ENCODE results near the gene ATP10A. TPM values are rescaled to one million over a fixed set of nuclear protein-coding genes. Genes with fewer than 3 reads are reported as not detected.

The ATP10A gene
- polyA plus RNA-seq, 1 donor from 2014 or later: not detected

GRCh38 chr15:25775317-25775912 is 87.7 kb downstream of the ATP10A start:
- Histone ChIP-seq H3K36me3 (ENCODE audit: insufficient read depth, low read length) (no peaks in the 10 kb centered on the region), H3K9me3 (ENCODE audit: low read length) (no peaks in the 10 kb centered on the region), H3F3A (ENCODE audit: insufficient read depth, low read length, poor library complexity, severe bottlenecking) (no peaks in the 10 kb centered on the region), H3K27ac (ENCODE audit: low read length) (no peak overlapping the region), H3K4me2 (ENCODE audit: low read length) (no peak overlapping the region), H3K9me2 (ENCODE audit: insufficient read depth, low read length) (no peaks in the 10 kb centered on the region), H2AFZ (ENCODE audit: low read depth, low read length) (no peak overlapping the region), H3K27me3 (ENCODE audit: insufficient read depth, low read depth, low read length) (no peaks in the 10 kb centered on the region), H3K4me3 (ENCODE audit: low read length) (no peak overlapping the region), H3K79me2 (replicated peaks; ENCODE audit: insufficient read depth, low read length) (no peaks in the 10 kb centered on the region), H4K20me1 (ENCODE audit: insufficient read depth) (no peaks in the 10 kb centered on the region), H3K9ac (ENCODE audit: low read length) (no peak overlapping the region)
- TF ChIP-seq REST (IDR thresholded peaks at IDR 0.05; ENCODE audit: borderline replicate concordance) (no peak), EZH2 (IDR thresholded peaks at IDR 0.05; ENCODE audit: borderline replicate concordance, insufficient read depth, low read length, poor library complexity, severe bottlenecking) (no peak), SMC3 (conservative IDR thresholded peaks at IDR 0.05; ENCODE audit: poor library complexity) (no peak), TAF1 (IDR thresholded peaks at IDR 0.05; ENCODE audit: low read depth) (no peak), RAD21 (conservative IDR thresholded peaks at IDR 0.05) (no peak), MXI1 (conservative IDR thresholded peaks at IDR 0.05; ENCODE audit: poor library complexity, severe bottlenecking) (no peak), EP300 (conservative IDR thresholded peaks at IDR 0.05; ENCODE audit: poor library complexity, severe bottlenecking) (no peak), POLR2AphosphoS5 (IDR thresholded peaks at IDR 0.05) (no peak)
- TF ChIP-seq, protein P1, sequence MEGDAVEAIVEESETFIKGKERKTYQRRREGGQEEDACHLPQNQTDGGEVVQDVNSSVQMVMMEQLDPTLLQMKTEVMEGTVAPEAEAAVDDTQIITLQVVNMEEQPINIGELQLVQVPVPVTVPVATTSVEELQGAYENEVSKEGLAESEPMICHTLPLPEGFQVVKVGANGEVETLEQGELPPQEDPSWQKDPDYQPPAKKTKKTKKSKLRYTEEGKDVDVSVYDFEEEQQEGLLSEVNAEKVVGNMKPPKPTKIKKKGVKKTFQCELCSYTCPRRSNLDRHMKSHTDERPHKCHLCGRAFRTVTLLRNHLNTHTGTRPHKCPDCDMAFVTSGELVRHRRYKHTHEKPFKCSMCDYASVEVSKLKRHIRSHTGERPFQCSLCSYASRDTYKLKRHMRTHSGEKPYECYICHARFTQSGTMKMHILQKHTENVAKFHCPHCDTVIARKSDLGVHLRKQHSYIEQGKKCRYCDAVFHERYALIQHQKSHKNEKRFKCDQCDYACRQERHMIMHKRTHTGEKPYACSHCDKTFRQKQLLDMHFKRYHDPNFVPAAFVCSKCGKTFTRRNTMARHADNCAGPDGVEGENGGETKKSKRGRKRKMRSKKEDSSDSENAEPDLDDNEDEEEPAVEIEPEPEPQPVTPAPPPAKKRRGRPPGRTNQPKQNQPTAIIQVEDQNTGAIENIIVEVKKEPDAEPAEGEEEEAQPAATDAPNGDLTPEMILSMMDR (IDR thresholded peaks at IDR 0.05; ENCODE audit: poor library complexity, severe bottlenecking): no peak

- Histone ChIP-seq H4K20me1 (ENCODE audit: insufficient read depth) (no peaks in the 10 kb centered on the region), H3K4me2 (ENCODE audit: low read length) (no peak overlapping the region), H3K27ac (ENCODE audit: low read length) (no peak overlapping the region), H3K79me2 (replicated peaks; ENCODE audit: insufficient read depth, low read length) (no peaks in the 10 kb centered on the region), H3K4me3 (ENCODE audit: low read length) (no peak overlapping the region), H3K27me3 (ENCODE audit: insufficient read depth, low read depth, low read length) (no peaks in the 10 kb centered on the region), H3K9me2 (ENCODE audit: insufficient read depth, low read length) (no peaks in the 10 kb centered on the region), H3K9me3 (ENCODE audit: low read length) (no peaks in the 10 kb centered on the region), H3F3A (ENCODE audit: insufficient read depth, low read length, poor library complexity, severe bottlenecking) (no peaks in the 10 kb centered on the region), H3K9ac (ENCODE audit: low read length) (no peak overlapping the region), H2AFZ (ENCODE audit: low read depth, low read length) (no peak overlapping the region), H3K36me3 (ENCODE audit: insufficient read depth, low read length) (no peaks in the 10 kb centered on the region)
- TF ChIP-seq TAF1 (IDR thresholded peaks at IDR 0.05; ENCODE audit: low read depth) (no peak), POLR2AphosphoS5 (IDR thresholded peaks at IDR 0.05) (no peak), EP300 (conservative IDR thresholded peaks at IDR 0.05; ENCODE audit: poor library complexity, severe bottlenecking) (no peak)
Observed at GRCh38 chr15:25774871-25775270, 88.3 kb downstream of the ATP10A start.

Measured in neural cell (in vitro differentiated cells).